K562 (cell line): ENCODE data around the gene SERAC1. TPM values are rescaled to one million over a fixed set of nuclear protein-coding genes. Genes with fewer than 3 reads are reported as not detected.
"Not testable (repeated sequence)": the region's sequence is repeated elsewhere in the genome, so short reads cannot be mapped to it uniquely, and the experiment has no call there.

Experiments used
- ATAC-seq: fragments of 200-7000 bp; cut with Tn5 transposase; 3 replicates; pipeline ENCODE4 v1.9.1; 2020; ENCODE audit warnings: moderate library complexity
- BruUV-seq: library from RNA; stranded (reverse); fragments of 400-500 nt; replicated peaks from 2 replicates; lab custom pipeline; 2021; lab: Mats Ljungman, UMichigan
- CTCF ChIA-PET: fragments of 300-600 bp; formaldehyde crosslinking; extraction: SDS; loops from one replicate; lab custom pipeline; 2021; ENCODE audit warnings: low intra/inter-chr PET ratio; lab: Yijun Ruan, JAX
- POLR2A ChIA-PET: fragments of 300-600, 350-650 bp; sonication (Branson Sonifier 250); formaldehyde crosslinking; extraction: SDS; loops from one replicate; lab custom pipeline; 2021; ENCODE audit warnings: antibody characterized with exemption, inconsistent platforms; lab: Yijun Ruan, JAX
- DNase-seq, 4 experiments: peaks; one replicate each; pipeline versions ENCODE4 v3.0.0 to v3.0.0-alpha.2; 2011 to 2018; ENCODE audit warnings: low spot score in 3 of 4, mixed read lengths in 3 of 4; ENCODE audit errors: extremely low read depth in 1 of 4
- FAIRE-seq: peaks from 2 replicates; lab custom pipeline; 2011; peaks lifted over from hg19 to GRCh38; lab: Jason Lieb, UNC
- H2AFZ ChIP-seq: 2 replicates; pipeline ENCODE4 v1.6.0; 2011; ENCODE audit warnings: low read depth, low read length, control low read depth, inconsistent platforms
- H3K27ac ChIP-seq: fragments of 200-600 bp; 3 replicates; pipeline ENCODE4 v1.8.0; 2011; ENCODE audit warnings: low read depth, mild to moderate bottlenecking, control low read depth, inconsistent platforms, low read length, moderate library complexity, mixed read lengths; ENCODE audit errors: extremely low read depth
- H3K27me3 ChIP-seq, 2 experiments: fragments of 300-600 bp in 1 of 2; 2 replicates in 1 of 2; 3 replicates in 1 of 2; pipeline versions ENCODE4 v1.6.0 to v1.8.0; 2011; ENCODE audit warnings: inconsistent platforms in 2 of 2, low read length in 2 of 2, mild to moderate bottlenecking in 1 of 2, mixed read lengths in 1 of 2, moderate library complexity in 1 of 2; ENCODE audit not compliant: control insufficient read depth in 2 of 2, insufficient read depth in 2 of 2
- H3K36me3 ChIP-seq: fragments of 300-600 bp; 3 replicates; pipeline ENCODE4 v1.8.0; 2011; ENCODE audit warnings: mild to moderate bottlenecking, low read length, inconsistent platforms; ENCODE audit not compliant: control insufficient read depth, insufficient read depth
- H3K4me1 ChIP-seq, 2 experiments: fragments of 200-600 bp in 1 of 2; replicated peaks in 1 of 2; 2 replicates in 1 of 2; 3 replicates in 1 of 2; pipeline versions ENCODE4 v1.5.1 to v1.8.0; 2011; ENCODE audit warnings: inconsistent platforms in 2 of 2, low read length in 2 of 2, mild to moderate bottlenecking in 1 of 2, mixed read lengths in 1 of 2, moderate library complexity in 1 of 2; ENCODE audit not compliant: control insufficient read depth in 2 of 2, insufficient read depth in 2 of 2
- H3K4me2 ChIP-seq: 2 replicates; pipeline ENCODE4 v1.6.1; 2011; ENCODE audit warnings: low read length, control low read depth, inconsistent platforms, mixed read lengths; ENCODE audit not compliant: insufficient read depth
- H3K4me3 ChIP-seq: fragments of 200-600 bp; sonication (generic), shearing (Covaris generic); 2 replicates; pipeline ENCODE4 v1.5.1; 2016; ENCODE audit warnings: control low read depth, inconsistent platforms
- H3K79me2 ChIP-seq: fragments of 200-600 bp; 3 replicates; pipeline ENCODE4 v1.8.0; 2011; ENCODE audit warnings: low read length, inconsistent platforms; ENCODE audit not compliant: control insufficient read depth, insufficient read depth
- H3K9ac ChIP-seq, 2 experiments: 2 replicates each; pipeline versions ENCODE4 v1.6.0 to v1.6.1; 2011; ENCODE audit warnings: low read depth in 2 of 2, low read length in 2 of 2, control low read depth in 1 of 2, inconsistent platforms in 1 of 2, mild to moderate bottlenecking in 1 of 2, mixed read lengths in 1 of 2; ENCODE audit not compliant: insufficient read depth in 1 of 2
- H3K9me1 ChIP-seq: one replicate; pipeline ENCODE4 v1.6.0; 2011; ENCODE audit warnings: inconsistent platforms, mild to moderate bottlenecking, low read length, moderate library complexity; ENCODE audit not compliant: control insufficient read depth, insufficient read depth
- H3K9me3 ChIP-seq: replicated peaks from 2 replicates; pipeline ENCODE4 v1.5.1; 2011; ENCODE audit warnings: low read depth, low read length, inconsistent platforms; ENCODE audit not compliant: control insufficient read depth, insufficient read depth
- H4K20me1 ChIP-seq: replicated peaks from 2 replicates; pipeline ENCODE4 v1.6.1; 2011; ENCODE audit warnings: low read length, inconsistent platforms, mixed read lengths; ENCODE audit not compliant: control insufficient read depth, insufficient read depth
- CEBPB ChIP-seq: fragments of 450-650 bp; IDR thresholded peaks from 2 replicates; pipeline ENCODE4 v1.6.1; 2016; ENCODE audit warnings: missing genetic modification characterization, missing compliant biosample characterization
- MCM3 ChIP-seq: fragments of 450-650 bp; IDR thresholded peaks from 2 replicates; pipeline ENCODE4 v1.6.1; 2016
- MCM7 ChIP-seq, 2 experiments: fragments of 450-650 bp; IDR thresholded peaks; 2 replicates each; pipeline ENCODE4 v1.6.1; 2016 to 2018
- ZNF121 ChIP-seq: sonication (generic); formaldehyde crosslinking; conservative IDR thresholded peaks from 2 replicates; pipeline ENCODE4 v1.8.0; 2022; ENCODE audit warnings: missing genetic modification reagents
- WGBS: fragments of 100-300 bp; shearing (Covaris generic); methylation state at CpG from one replicate; pipeline ENCODE4 v1.1.6; 2016; ENCODE audit warnings: low coverage, mixed read lengths; ENCODE audit not compliant: insufficient coverage; ENCODE audit errors: missing lambda C conversion rate; 5-methylcytosine and 5-hydroxymethylcytosine counted together
- in situ Hi-C: fragments of 300-500 bp; cut with MboI; formaldehyde crosslinking; loops from 4 replicates; pipeline ENCODE4 v1.15.0; 2018; ENCODE audit warnings: inconsistent platforms, mixed read lengths
- intact Hi-C: fragments of 100-400 bp; cut with micrococcal nuclease; formaldehyde crosslinking; loops from 2 replicates; pipeline ENCODE4 v1.14.2; 2022
- polyA plus RNA-seq, 8 experiments: library from polyadenylated mRNA; depleted of rRNA in 4 of 8; stranded (reverse) in 5 of 8; unstranded in 3 of 8; fragments of >200 nt; fragmentation: Nextera tagmentation in 2 of 8; fragmentation: Illumina TruSeq in 1 of 8; extraction: Ambion mirVana in 2 of 8; extraction: Trizol in 1 of 8; gene quantifications; 2 replicates each; pipeline versions ENCODE4 v1.2.1 to v1.2.3, GENCODE V29; 2011 to 2014; ENCODE audit warnings: inconsistent platforms in 1 of 8, missing spikeins in 1 of 8
- total RNA-seq, 7 experiments: library from RNA; depleted of rRNA in 6 of 7; stranded (reverse); fragments of >200 nt in 6 of 7; fragmentation: Illumina TruSeq in 2 of 7; extraction: Trizol in 2 of 7; gene quantifications; 2 replicates each; pipeline versions ENCODE4 v1.2.1 to v1.2.3, GENCODE V29; 2011 to 2021; ENCODE audit warnings: low replicate concordance in 1 of 7
- TF ChIP-seq, protein P1 (sequence below): sonication (generic); formaldehyde crosslinking; IDR thresholded peaks from 2 replicates; pipeline ENCODE4 v1.8.0; 2022; ENCODE audit warnings: mild to moderate bottlenecking, missing genetic modification reagents
- TF ChIP-seq, protein P2 (sequence below): fragments of 450-650 bp; IDR thresholded peaks from 2 replicates; pipeline ENCODE4 v1.6.1; 2018; ENCODE audit not compliant: partially characterized antibody

Gene SERAC1
- total and polyA plus RNA-seq, 9 of the 15 experiments (the other 6 are each of a cell fraction or from before 2014, with no cell fraction given), result 1.8 to 6.2 (median 2.8) TPM

DNA sequence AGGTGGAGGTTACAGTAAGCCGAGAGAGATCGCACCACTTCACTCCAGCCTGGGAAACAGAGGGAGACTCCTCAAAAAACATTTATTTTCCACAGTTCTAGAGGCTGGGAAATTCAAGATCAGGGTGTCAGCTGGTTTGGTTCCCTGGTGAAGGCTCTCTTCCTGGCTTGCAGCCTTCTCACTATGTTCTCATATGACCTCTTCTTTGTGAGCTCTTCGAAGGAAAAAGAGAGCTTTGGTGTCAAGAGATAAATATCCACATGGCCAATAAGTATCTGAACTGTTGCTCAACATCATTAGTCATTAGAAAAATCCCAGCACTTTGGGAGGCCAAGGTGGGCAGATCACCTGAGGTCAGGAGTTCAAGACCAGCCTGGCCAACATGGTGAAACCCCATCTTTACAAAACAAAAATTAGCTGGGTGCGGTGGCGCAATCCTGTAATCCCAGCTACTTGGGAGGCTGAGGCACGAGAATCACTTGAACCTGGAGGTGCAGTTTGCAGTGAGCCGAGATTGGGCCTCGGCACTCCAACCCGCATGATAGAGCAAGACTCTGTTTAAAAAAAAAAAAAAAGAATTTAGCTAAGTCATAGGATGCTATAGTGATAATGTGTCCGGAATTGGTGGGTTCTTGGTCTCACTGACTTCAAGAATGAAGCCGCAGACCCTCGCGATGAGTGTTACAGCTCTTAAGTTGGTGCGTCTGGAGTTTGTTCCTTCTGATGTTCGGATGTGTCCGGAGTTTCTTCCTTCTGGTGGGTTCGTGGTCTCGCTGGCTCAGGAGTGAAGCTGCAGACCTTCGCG lies 40.4 kb upstream of the SERAC1 start:
- H3K79me2 ChIP-seq, ATAC-seq, H3K4me2 ChIP-seq, DNase-seq, H3K9ac ChIP-seq, H2AFZ ChIP-seq, CTCF ChIA-PET, H3K9me3 ChIP-seq, FAIRE-seq, in situ Hi-C loops, H3K9me1 ChIP-seq, H4K20me1 ChIP-seq, BruUV-seq, H3K4me3 ChIP-seq, H3K27ac ChIP-seq, H3K36me3 ChIP-seq, H3K4me1 ChIP-seq: not testable (repeated sequence)
- intact Hi-C loops, result loop anchor here (10.0 kb wide), 1 partner anchor 224 kb away; the partner anchor contains the start of gene SYNJ2
- TF ChIP-seq CEBPB, result peak; percentile 52
- WGBS, result 38% methylated on average over 20 of the region's 20 CpGs
- peaks cover 31 to 32% of the 10 kb centered on the region in 2 experiments for H3K27me3 ChIP-seq
- POLR2A ChIA-PET, result interaction anchor here (0.5 to 1.5 kb wide), 4 partner anchors 10 to 495 kb away, joined by 3 to 4 read pairs (median 4); no protein-coding TSS in a partner anchor

DNA sequence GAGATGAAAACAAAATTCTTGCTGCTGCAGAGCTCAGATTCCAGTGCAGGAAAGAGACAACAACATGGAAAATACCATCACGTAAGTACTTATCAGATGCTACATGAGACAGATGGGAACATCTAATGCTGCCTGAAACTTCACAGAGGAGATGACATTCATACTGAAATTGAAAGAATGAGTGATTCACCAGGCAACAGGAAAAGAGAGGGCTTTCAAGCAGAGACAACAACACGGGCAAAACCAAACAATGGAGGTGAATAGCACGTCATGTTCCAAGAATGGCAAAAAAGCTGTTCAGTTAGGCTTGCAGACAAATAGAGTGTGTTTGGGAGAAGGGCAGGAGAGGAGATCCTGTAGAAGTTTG lies 39.3 kb upstream of the SERAC1 start:
- POLR2A ChIA-PET, result no interaction called here
- Histone ChIP-seq H3K36me3 (no peaks in the 10 kb centered on the region), H3K4me1 (peaks cover 3% of the 10 kb centered on the region in 2 experiments; a peak in 2 of 5 replicates), H2AFZ (no peak overlapping the region), H3K4me3 (no peak overlapping the region), H3K27me3 (peaks cover 31 to 32% of the 10 kb centered on the region in 2 experiments), H3K9me3 (no peaks in the 10 kb centered on the region), H3K9ac (no peak overlapping the region), H3K9me1 (no peaks in the 10 kb centered on the region), H3K4me2 (no peak overlapping the region), H3K79me2 (no peaks in the 10 kb centered on the region), H4K20me1 (no peaks in the 10 kb centered on the region), H3K27ac (no peak overlapping the region)
- DNase-seq, result no peak
- WGBS, result 0% methylated on average over 3 of the region's 3 CpGs
- CTCF ChIA-PET, result no interaction called here
- no peak for FAIRE-seq
- no peak for ATAC-seq
- in situ Hi-C loops (no loop called here), intact Hi-C loops (loop anchor here (10.0 kb wide), 1 partner anchor 223 kb away; the partner anchor contains the start of gene SYNJ2)
- TF ChIP-seq, protein P1, sequence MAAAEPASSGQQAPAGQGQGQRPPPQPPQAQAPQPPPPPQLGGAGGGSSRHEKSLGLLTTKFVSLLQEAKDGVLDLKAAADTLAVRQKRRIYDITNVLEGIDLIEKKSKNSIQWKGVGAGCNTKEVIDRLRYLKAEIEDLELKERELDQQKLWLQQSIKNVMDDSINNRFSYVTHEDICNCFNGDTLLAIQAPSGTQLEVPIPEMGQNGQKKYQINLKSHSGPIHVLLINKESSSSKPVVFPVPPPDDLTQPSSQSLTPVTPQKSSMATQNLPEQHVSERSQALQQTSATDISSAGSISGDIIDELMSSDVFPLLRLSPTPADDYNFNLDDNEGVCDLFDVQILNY (CRISPR knock-in tag), result no peak
- TF ChIP-seq, protein P2, sequence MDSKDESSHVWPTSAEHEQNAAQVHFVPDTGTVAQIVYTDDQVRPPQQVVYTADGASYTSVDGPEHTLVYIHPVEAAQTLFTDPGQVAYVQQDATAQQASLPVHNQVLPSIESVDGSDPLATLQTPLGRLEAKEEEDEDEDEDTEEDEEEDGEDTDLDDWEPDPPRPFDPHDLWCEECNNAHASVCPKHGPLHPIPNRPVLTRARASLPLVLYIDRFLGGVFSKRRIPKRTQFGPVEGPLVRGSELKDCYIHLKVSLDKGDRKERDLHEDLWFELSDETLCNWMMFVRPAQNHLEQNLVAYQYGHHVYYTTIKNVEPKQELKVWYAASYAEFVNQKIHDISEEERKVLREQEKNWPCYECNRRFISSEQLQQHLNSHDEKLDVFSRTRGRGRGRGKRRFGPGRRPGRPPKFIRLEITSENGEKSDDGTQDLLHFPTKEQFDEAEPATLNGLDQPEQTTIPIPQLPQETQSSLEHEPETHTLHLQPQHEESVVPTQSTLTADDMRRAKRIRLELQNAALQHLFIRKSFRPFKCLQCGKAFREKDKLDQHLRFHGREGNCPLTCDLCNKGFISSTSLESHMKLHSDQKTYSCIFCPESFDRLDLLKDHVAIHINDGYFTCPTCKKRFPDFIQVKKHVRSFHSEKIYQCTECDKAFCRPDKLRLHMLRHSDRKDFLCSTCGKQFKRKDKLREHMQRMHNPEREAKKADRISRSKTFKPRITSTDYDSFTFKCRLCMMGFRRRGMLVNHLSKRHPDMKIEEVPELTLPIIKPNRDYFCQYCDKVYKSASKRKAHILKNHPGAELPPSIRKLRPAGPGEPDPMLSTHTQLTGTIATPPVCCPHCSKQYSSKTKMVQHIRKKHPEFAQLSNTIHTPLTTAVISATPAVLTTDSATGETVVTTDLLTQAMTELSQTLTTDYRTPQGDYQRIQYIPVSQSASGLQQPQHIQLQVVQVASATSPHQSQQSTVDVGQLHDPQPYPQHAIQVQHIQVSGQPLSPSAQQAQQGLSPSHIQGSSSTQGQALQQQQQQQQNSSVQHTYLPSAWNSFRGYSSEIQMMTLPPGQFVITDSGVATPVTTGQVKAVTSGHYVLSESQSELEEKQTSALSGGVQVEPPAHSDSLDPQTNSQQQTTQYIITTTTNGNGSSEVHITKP, result peak; percentile 40
- TF ChIP-seq MCM7 (IDR thresholded peaks at IDR 0.05) (peak in 1 of 2 experiments; percentile 28; a peak in 1 of 4 replicates), MCM3 (0 out of 2 replicates have a peak, but pooled peaks have one; percentile 30), ZNF121 (CRISPR knock-in tag) (no peak)
- no TSS peak for BruUV-seq
